Stomach (tissue), 9 donors: ENCODE measurements around the gene ATP5F1E. TPM values are rescaled to one million over a fixed set of nuclear protein-coding genes. Genes with fewer than 3 reads are reported as not detected.

Experiments used
- DNase-seq, 2 donors: peaks; one replicate each; pipeline versions ENCODE4 v3.0.0 to v3.0.0-alpha.2; 2013 to 2019
- H3K27ac ChIP-seq, 5 donors: fragments of 200-600 bp in 4 of 5; sonication (generic) in 4 of 5; one replicate each; pipeline ENCODE4 v1.5.1; 2013 to 2019; ENCODE audit warnings: mild to moderate bottlenecking in 1 of 5, moderate library complexity in 1 of 5
- H3K27me3 ChIP-seq, 3 donors: fragments of 200-600 bp; sonication (generic); one replicate each; pipeline ENCODE4 v1.5.1; 2017 to 2019; ENCODE audit warnings: mixed run types in 1 of 3
- H3K36me3 ChIP-seq, 4 donors: fragments of 200-600 bp; sonication (generic); 1 replicate in 3 of 4; 2 replicates in 1 of 4; pipeline ENCODE4 v1.5.1; 2016 to 2019
- H3K4me1 ChIP-seq, 4 donors: fragments of 200-600 bp; sonication (generic); one replicate each; pipeline ENCODE4 v1.5.1; 2016 to 2019
- H3K4me3 ChIP-seq, 4 donors: fragments of 200-600 bp; sonication (generic) in 3 of 4; one replicate each; pipeline ENCODE4 v1.5.1; 2016 to 2019; ENCODE audit warnings: mild to moderate bottlenecking in 1 of 4
- H3K9me3 ChIP-seq, 4 donors: fragments of 200-600 bp; sonication (generic); one replicate each; pipeline ENCODE4 v1.5.1; 2016 to 2019
- EP300 ChIP-seq: sonication (generic); formaldehyde crosslinking; IDR thresholded peaks from one replicate; pipeline ENCODE4 v1.6.1; 2017; ENCODE audit warnings: antibody characterized with exemption
- POLR2A ChIP-seq, 4 donors: fragments of 450-650 bp; IDR thresholded peaks; one replicate each; pipeline ENCODE4 v1.6.1; 2016; ENCODE audit warnings: antibody characterized with exemption in 4 of 4, control low read depth in 2 of 4, mild to moderate bottlenecking in 1 of 4, moderate library complexity in 1 of 4
- POLR2AphosphoS5 ChIP-seq, 3 donors: sonication (generic); formaldehyde crosslinking; IDR thresholded peaks; one replicate each; pipeline ENCODE4 v1.6.1; 2016; ENCODE audit warnings: antibody characterized with exemption in 3 of 3
- WGBS, 5 donors: extraction: QIAGEN DNeasy Blood & Tissue Kit in 3 of 5; methylation state at CpG; one replicate each; pipeline versions ENCODE4 v1.1.5 to v1.1.7; 2013 to 2018; 5-methylcytosine and 5-hydroxymethylcytosine counted together
- intact Hi-C: fragments of 100-400 bp; cut with DNase I; formaldehyde crosslinking; loops from one replicate; pipeline ENCODE4 v1.15.1; 2023; ENCODE audit warnings: low total_unique reads
- polyA plus RNA-seq, 3 donors: library from polyadenylated mRNA; stranded (reverse); fragments of 200-250 nt; gene quantifications; one replicate each; pipeline ENCODE4 v1.2.3, GENCODE V29; 2013
- total RNA-seq, 5 donors: library from RNA; depleted of rRNA; stranded (reverse); fragments of >200 nt; gene quantifications; one replicate each; pipeline versions ENCODE4 v1.1.0 to v1.2.3, GENCODE V29; 2014 to 2016
- TF ChIP-seq, protein P1 (sequence below), 7 experiments: fragments of 450-650 bp in 4 of 7; fragments of 200-600 bp in 3 of 7; sonication (generic) in 3 of 7; IDR thresholded peaks; one replicate each; pipeline ENCODE4 v1.5.1; 2016 to 2019; ENCODE audit warnings: antibody characterized with exemption in 7 of 7, control low read depth in 2 of 7, mild to moderate bottlenecking in 1 of 7
- donor health status: healthy with polysubstance abuse.
- donor health status: Bipolar disorder and iron deficiency.
- donor health status: healthy.

ATP5F1E gene
- total and polyA plus RNA-seq, 8 donors: 20.4 to 101 (median 43.9) TPM

GRCh38 chr20:59002388-59002787 is 29.7 kb downstream of the ATP5F1E start:
- H3K4me1 ChIP-seq: peaks cover 22 to 48% (median 39%) of the 10 kb centered on the region in 4 donors
- no peaks in the 10 kb centered on the region for H3K9me3 ChIP-seq
- H3K27ac ChIP-seq: no peak overlapping the region
- no peak overlapping the region for H3K4me3 ChIP-seq
- TF ChIP-seq POLR2A (IDR thresholded peaks at IDR 0.05): no peak
- no peak for TF ChIP-seq POLR2AphosphoS5 (IDR thresholded peaks at IDR 0.05)
- no peak for TF ChIP-seq EP300
- TF ChIP-seq, protein P1, sequence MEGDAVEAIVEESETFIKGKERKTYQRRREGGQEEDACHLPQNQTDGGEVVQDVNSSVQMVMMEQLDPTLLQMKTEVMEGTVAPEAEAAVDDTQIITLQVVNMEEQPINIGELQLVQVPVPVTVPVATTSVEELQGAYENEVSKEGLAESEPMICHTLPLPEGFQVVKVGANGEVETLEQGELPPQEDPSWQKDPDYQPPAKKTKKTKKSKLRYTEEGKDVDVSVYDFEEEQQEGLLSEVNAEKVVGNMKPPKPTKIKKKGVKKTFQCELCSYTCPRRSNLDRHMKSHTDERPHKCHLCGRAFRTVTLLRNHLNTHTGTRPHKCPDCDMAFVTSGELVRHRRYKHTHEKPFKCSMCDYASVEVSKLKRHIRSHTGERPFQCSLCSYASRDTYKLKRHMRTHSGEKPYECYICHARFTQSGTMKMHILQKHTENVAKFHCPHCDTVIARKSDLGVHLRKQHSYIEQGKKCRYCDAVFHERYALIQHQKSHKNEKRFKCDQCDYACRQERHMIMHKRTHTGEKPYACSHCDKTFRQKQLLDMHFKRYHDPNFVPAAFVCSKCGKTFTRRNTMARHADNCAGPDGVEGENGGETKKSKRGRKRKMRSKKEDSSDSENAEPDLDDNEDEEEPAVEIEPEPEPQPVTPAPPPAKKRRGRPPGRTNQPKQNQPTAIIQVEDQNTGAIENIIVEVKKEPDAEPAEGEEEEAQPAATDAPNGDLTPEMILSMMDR (IDR thresholded peaks at IDR 0.05): no peak
- intact Hi-C loops: no loop called here
- H3K36me3 ChIP-seq: peaks cover 21 to 66% (median 64%) of the 10 kb centered on the region in 4 donors
- DNase-seq: no peak
- H3K27me3 ChIP-seq: no peaks in the 10 kb centered on the region
- WGBS, 5 donors: 85 to 98% (median 90%) methylated on average over 7 to 8 of the region's 8 CpGs

- no peaks in the 10 kb centered on the region for H3K27me3 ChIP-seq
- peaks cover 29 to 74% (median 71%) of the 10 kb centered on the region in 4 donors for H3K36me3 ChIP-seq
- no peak for TF ChIP-seq POLR2AphosphoS5 (IDR thresholded peaks at IDR 0.05)
- no peak for TF ChIP-seq EP300
- TF ChIP-seq, protein P1 (IDR thresholded peaks at IDR 0.05): no peak
- no peak for TF ChIP-seq POLR2A (IDR thresholded peaks at IDR 0.05)
- DNase-seq: no peak
- H3K27ac ChIP-seq: no peak overlapping the region
- 86 to 94% (median 92%) methylated on average over 21 to 27 of the region's 27 CpGs for WGBS, 5 donors
- no peaks in the 10 kb centered on the region for H3K9me3 ChIP-seq
- no peak overlapping the region for H3K4me3 ChIP-seq
- peaks cover 20 to 44% (median 35%) of the 10 kb centered on the region in 4 donors for H3K4me1 ChIP-seq
- intact Hi-C loops: no loop called here
These were observed 30.5 kb downstream of the ATP5F1E start for GRCh38 chr20:59001449-59002171.

- Histone ChIP-seq H3K36me3 (peaks cover 34 to 79% (median 77%) of the 10 kb centered on the region in 4 donors), H3K4me3 (no peak overlapping the region), H3K27me3 (no peaks in the 10 kb centered on the region), H3K27ac (no peak overlapping the region), H3K9me3 (no peaks in the 10 kb centered on the region), H3K4me1 (peaks cover 16 to 39% (median 33%) of the 10 kb centered on the region in 4 donors)
- no peak for TF ChIP-seq EP300
- TF ChIP-seq, protein P1 (IDR thresholded peaks at IDR 0.05): no peak
- TF ChIP-seq POLR2AphosphoS5 (IDR thresholded peaks at IDR 0.05): no peak
- no peak for TF ChIP-seq POLR2A (IDR thresholded peaks at IDR 0.05)
- WGBS, 5 donors: 74 to 94% (median 89%) methylated on average over 5 to 13 of the region's 13 CpGs
- no peak for DNase-seq
- intact Hi-C loops: no loop called here
These were observed 31.1 kb downstream of the ATP5F1E start for GRCh38 chr20:59001068-59001448.

DNA sequence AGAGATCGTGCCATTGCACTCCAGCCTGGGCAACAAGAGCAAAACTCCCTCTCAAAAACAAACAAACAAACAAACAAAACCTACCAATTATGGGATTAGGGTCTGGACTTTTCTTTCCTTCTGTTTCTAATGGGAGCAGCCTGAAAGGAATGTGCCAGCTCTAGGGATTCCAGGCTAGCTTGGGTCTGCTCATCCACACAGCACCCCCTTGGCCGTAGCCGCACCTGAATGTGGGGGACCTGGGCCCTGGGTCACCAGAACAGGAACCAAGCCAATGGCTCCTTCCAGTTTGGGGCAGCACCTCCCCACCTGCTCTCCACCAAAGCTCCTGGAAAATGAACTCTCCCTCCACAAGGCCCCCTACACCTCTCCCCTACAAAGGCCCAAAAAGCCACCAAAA is 31.8 kb downstream of the ATP5F1E start:
- no peaks in the 10 kb centered on the region for H3K27me3 ChIP-seq
- intact Hi-C loops: no loop called here
- 66 to 82% (median 68%) methylated on average over 3 of the region's 3 CpGs for WGBS, 5 donors
- TF ChIP-seq, protein P1 (IDR thresholded peaks at IDR 0.05): no peak
- TF ChIP-seq POLR2AphosphoS5 (IDR thresholded peaks at IDR 0.05) (no peak), EP300 (no peak), POLR2A (IDR thresholded peaks at IDR 0.05) (no peak)
- H3K4me3 ChIP-seq: no peak overlapping the region
- H3K9me3 ChIP-seq: no peaks in the 10 kb centered on the region
- H3K27ac ChIP-seq: no peak overlapping the region
- H3K4me1 ChIP-seq: peaks cover 9 to 39% (median 30%) of the 10 kb centered on the region in 4 donors
- H3K36me3 ChIP-seq: peaks cover 40 to 86% (median 84%) of the 10 kb centered on the region in 4 donors
- no peak for DNase-seq
